ENCODE results near the gene NCBP3.

DNA sequence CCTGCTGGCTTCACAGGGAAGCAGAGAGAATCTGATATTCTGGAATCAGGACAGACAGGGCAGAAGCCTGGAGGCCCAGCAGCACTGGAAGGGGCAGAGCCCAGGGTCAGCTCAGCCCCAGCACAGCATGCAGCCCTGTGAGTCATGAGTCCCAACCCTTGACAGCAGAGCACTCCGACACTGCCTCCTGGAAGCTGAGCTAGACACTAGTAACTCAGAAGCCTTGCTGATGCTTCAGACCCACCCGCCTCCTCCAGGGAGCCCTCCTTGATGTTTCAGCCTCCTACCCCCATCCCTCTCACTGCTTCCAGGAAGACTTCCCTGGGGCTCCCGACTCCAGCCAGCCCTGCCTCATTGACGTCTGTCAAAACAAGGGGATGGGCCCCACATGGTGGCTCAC is 39.9 kb upstream of the NCBP3 start:
- TF ChIP-seq, protein P1, sequence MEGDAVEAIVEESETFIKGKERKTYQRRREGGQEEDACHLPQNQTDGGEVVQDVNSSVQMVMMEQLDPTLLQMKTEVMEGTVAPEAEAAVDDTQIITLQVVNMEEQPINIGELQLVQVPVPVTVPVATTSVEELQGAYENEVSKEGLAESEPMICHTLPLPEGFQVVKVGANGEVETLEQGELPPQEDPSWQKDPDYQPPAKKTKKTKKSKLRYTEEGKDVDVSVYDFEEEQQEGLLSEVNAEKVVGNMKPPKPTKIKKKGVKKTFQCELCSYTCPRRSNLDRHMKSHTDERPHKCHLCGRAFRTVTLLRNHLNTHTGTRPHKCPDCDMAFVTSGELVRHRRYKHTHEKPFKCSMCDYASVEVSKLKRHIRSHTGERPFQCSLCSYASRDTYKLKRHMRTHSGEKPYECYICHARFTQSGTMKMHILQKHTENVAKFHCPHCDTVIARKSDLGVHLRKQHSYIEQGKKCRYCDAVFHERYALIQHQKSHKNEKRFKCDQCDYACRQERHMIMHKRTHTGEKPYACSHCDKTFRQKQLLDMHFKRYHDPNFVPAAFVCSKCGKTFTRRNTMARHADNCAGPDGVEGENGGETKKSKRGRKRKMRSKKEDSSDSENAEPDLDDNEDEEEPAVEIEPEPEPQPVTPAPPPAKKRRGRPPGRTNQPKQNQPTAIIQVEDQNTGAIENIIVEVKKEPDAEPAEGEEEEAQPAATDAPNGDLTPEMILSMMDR (conservative IDR thresholded peaks at IDR 0.05; ENCODE audit: low read depth, low read length) = no peak
- TF ChIP-seq FOS (IDR thresholded peaks at IDR 0.05; ENCODE audit: low read depth, low read length) = peak; percentile 44
- TF ChIP-seq BHLHE40 (IDR thresholded peaks at IDR 0.05; ENCODE audit: low read depth, low read length) = no peak
- TF ChIP-seq POLR2A (IDR thresholded peaks at IDR 0.05; ENCODE audit: low read depth, low read length) = no peak
- TF ChIP-seq RAD21 (IDR thresholded peaks at IDR 0.05; ENCODE audit: low read length) = no peak; the same call in 1 of the 2 replicates
- no peak for TF ChIP-seq CHD1 (IDR thresholded peaks at IDR 0.05; ENCODE audit: low read depth, low read length)
- peak; percentile 61; the same call in 1 of the 2 replicates for TF ChIP-seq MXI1 (IDR thresholded peaks at IDR 0.05; ENCODE audit: borderline replicate concordance, low read depth, low read length)
- no peak for TF ChIP-seq CEBPB (IDR thresholded peaks at IDR 0.05; ENCODE audit: low read depth, low read length)
- peak; percentile 26; the same call in 1 of the 2 replicates for TF ChIP-seq MAZ (IDR thresholded peaks at IDR 0.05; ENCODE audit: borderline replicate concordance, low read depth, low read length)
- TF ChIP-seq SMC3 (IDR thresholded peaks at IDR 0.05; ENCODE audit: low read depth, low read length) = peak; percentile 4; the same call in 1 of the 2 replicates
- TF ChIP-seq, protein P2, sequence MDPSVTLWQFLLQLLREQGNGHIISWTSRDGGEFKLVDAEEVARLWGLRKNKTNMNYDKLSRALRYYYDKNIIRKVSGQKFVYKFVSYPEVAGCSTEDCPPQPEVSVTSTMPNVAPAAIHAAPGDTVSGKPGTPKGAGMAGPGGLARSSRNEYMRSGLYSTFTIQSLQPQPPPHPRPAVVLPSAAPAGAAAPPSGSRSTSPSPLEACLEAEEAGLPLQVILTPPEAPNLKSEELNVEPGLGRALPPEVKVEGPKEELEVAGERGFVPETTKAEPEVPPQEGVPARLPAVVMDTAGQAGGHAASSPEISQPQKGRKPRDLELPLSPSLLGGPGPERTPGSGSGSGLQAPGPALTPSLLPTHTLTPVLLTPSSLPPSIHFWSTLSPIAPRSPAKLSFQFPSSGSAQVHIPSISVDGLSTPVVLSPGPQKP (IDR thresholded peaks at IDR 0.05; ENCODE audit: borderline replicate concordance, low read depth, low read length) = no peak
- TF ChIP-seq NFE2L2 (IDR thresholded peaks at IDR 0.05; ENCODE audit: low read depth, low read length) = no peak
- TF ChIP-seq RFX5 (IDR thresholded peaks at IDR 0.05; ENCODE audit: low read depth, low read length) = no peak
- peak; percentile 62 for TF ChIP-seq RCOR1 (IDR thresholded peaks at IDR 0.05; ENCODE audit: insufficient replicate concordance, low read length)

Data from IMR-90 (cell line).